IMR-90 (cell line): ENCODE measurements around the gene RHBDF1. TPM values are rescaled to one million over a fixed set of nuclear protein-coding genes. Genes with fewer than 3 reads are reported as not detected.

Experiments used
- ATAC-seq: fragments of 200-7000 bp; cut with Tn5 transposase; 2 replicates; pipeline ENCODE4 v1.9.1; 2020; ENCODE audit warnings: low read depth, mild to moderate bottlenecking, moderate library complexity
- BruUV-seq: library from RNA; stranded (reverse); fragments of 400-500 nt; replicated peaks from 2 replicates; lab custom pipeline; 2021; lab: Mats Ljungman, UMichigan
- CTCF ChIA-PET: fragments of 300-600 bp; formaldehyde crosslinking; extraction: SDS; loops from one replicate; lab custom pipeline; 2021; ENCODE audit warnings: antibody characterized with exemption; lab: Yijun Ruan, JAX
- POLR2A ChIA-PET: fragments of 300-600 bp; sonication (Branson Sonifier 250); formaldehyde crosslinking; loops from one replicate; lab custom pipeline; 2022; ENCODE audit warnings: antibody characterized with exemption; ENCODE audit not compliant: unreplicated experiment; lab: Charles Lee
- DNase-seq: peaks from one replicate; pipeline ENCODE4 v3.0.0; 2013
- H2AFZ ChIP-seq: replicated peaks from 2 replicates; pipeline ENCODE3; 2013; ENCODE audit warnings: low read length, mild to moderate bottlenecking; ENCODE audit not compliant: poor library complexity
- H2AK5ac ChIP-seq: 2 replicates; pipeline ENCODE4 v1.6.1; 2013; ENCODE audit warnings: low read depth, low read length, inconsistent platforms
- H2AK9ac ChIP-seq: replicated peaks from 2 replicates; pipeline ENCODE3; 2013; ENCODE audit warnings: mild to moderate bottlenecking, low read depth, low read length, moderate library complexity; ENCODE audit not compliant: poor library complexity
- H2BK120ac ChIP-seq: 2 replicates; pipeline ENCODE4 v1.6.1; 2013; ENCODE audit warnings: low read depth, low read length, inconsistent platforms
- H2BK15ac ChIP-seq: 3 replicates; pipeline ENCODE4 v1.6.1; 2013; ENCODE audit warnings: low read depth, low read length, inconsistent platforms
- H2BK20ac ChIP-seq: 2 replicates; pipeline ENCODE4 v1.6.1; 2013; ENCODE audit warnings: low read depth, mild to moderate bottlenecking, inconsistent platforms, low read length, moderate library complexity
- H2BK5ac ChIP-seq: 2 replicates; pipeline ENCODE4 v1.6.1; 2013; ENCODE audit warnings: mild to moderate bottlenecking, low read depth, low read length, inconsistent platforms; ENCODE audit not compliant: poor library complexity, severe bottlenecking
- H3K14ac ChIP-seq: replicated peaks from 2 replicates; pipeline ENCODE4 v1.6.1; 2013; ENCODE audit warnings: low read depth, low read length, inconsistent platforms
- H3K18ac ChIP-seq: 2 replicates; pipeline ENCODE4 v1.6.1; 2013; ENCODE audit warnings: low read depth, low read length, control low read depth
- H3K23ac ChIP-seq: 2 replicates; pipeline ENCODE4 v1.6.1; 2013; ENCODE audit warnings: low read depth, low read length, inconsistent platforms
- H3K27ac ChIP-seq: 2 replicates; pipeline ENCODE4 v1.5.1; 2013; ENCODE audit warnings: mild to moderate bottlenecking, control low read depth, low read length; ENCODE audit not compliant: insufficient read depth
- H3K27me3 ChIP-seq: 2 replicates; pipeline ENCODE4 v1.6.1; 2013; ENCODE audit warnings: low read length; ENCODE audit not compliant: control insufficient read depth, insufficient read depth
- H3K36me3 ChIP-seq: 2 replicates; pipeline ENCODE4 v1.6.1; 2013; ENCODE audit warnings: low read length, mixed read lengths; ENCODE audit not compliant: control insufficient read depth, insufficient read depth
- H3K4ac ChIP-seq: 2 replicates; pipeline ENCODE4 v1.6.1; 2013; ENCODE audit warnings: low read depth, low read length, inconsistent platforms
- H3K4me1 ChIP-seq: 2 replicates; pipeline ENCODE4 v1.6.1; 2013; ENCODE audit warnings: low read length, mixed read lengths; ENCODE audit not compliant: control insufficient read depth, insufficient read depth
- H3K4me2 ChIP-seq: 2 replicates; pipeline ENCODE4 v1.6.1; 2013; ENCODE audit warnings: low read depth, mild to moderate bottlenecking, control low read depth, low read length, moderate library complexity
- H3K4me3 ChIP-seq: 2 replicates; pipeline ENCODE4 v1.5.1; 2013; ENCODE audit warnings: low read depth, mild to moderate bottlenecking, control low read depth, low read length, moderate library complexity; ENCODE audit not compliant: insufficient read depth
- H3K56ac ChIP-seq: 2 replicates; pipeline ENCODE4 v1.6.1; 2013; ENCODE audit warnings: low read length, inconsistent platforms; ENCODE audit not compliant: insufficient read depth; ENCODE audit errors: extremely low read depth
- H3K79me1 ChIP-seq, 2 experiments: 2 replicates each; pipeline ENCODE4 v1.6.1; 2013; ENCODE audit warnings: low read length in 2 of 2, inconsistent platforms in 1 of 2, low read depth in 1 of 2
- H3K9ac ChIP-seq: 2 replicates; pipeline ENCODE4 v1.6.1; 2013; ENCODE audit warnings: low read depth, low read length, control low read depth
- H3K9me1 ChIP-seq: 2 replicates; pipeline ENCODE4 v1.6.1; 2013; ENCODE audit warnings: low read length, inconsistent platforms; ENCODE audit not compliant: insufficient read depth
- H3K9me3 ChIP-seq: 2 replicates; pipeline ENCODE4 v1.6.1; 2013; ENCODE audit warnings: low read length; ENCODE audit not compliant: control insufficient read depth, insufficient read depth
- H4K20me1 ChIP-seq: 2 replicates; pipeline ENCODE4 v1.6.1; 2013; ENCODE audit warnings: low read length, inconsistent platforms; ENCODE audit not compliant: insufficient read depth
- H4K5ac ChIP-seq: 2 replicates; pipeline ENCODE4 v1.6.1; 2013; ENCODE audit warnings: mild to moderate bottlenecking, low read depth, low read length, control low read depth
- H4K8ac ChIP-seq, 2 experiments: 2 replicates each; pipeline ENCODE4 v1.6.1; 2013; ENCODE audit warnings: low read depth in 2 of 2, low read length in 2 of 2, control low read depth in 1 of 2, inconsistent platforms in 1 of 2
- H4K91ac ChIP-seq: 2 replicates; pipeline ENCODE4 v1.6.1; 2013; ENCODE audit warnings: low read depth, low read length, inconsistent platforms; ENCODE audit not compliant: insufficient read depth
- MAFK ChIP-seq: IDR thresholded peaks from 2 replicates; pipeline ENCODE4 v1.6.1; 2012; ENCODE audit warnings: low read depth, low read length, improper control_type of control experiment
- MXI1 ChIP-seq: IDR thresholded peaks from 2 replicates; pipeline ENCODE4 v1.6.1; 2012; ENCODE audit warnings: low read depth, mild to moderate bottlenecking, low read length, moderate library complexity, borderline replicate concordance
- WGBS, 2 experiments: methylation state at CpG; one replicate each; pipeline versions ENCODE4 v1.1.5 to v1.1.7; 2013; ENCODE audit warnings: missing lambda C conversion rate in 2 of 2; ENCODE audit not compliant: insufficient read length in 1 of 2; ENCODE audit errors: extremely low coverage in 2 of 2; 5-methylcytosine and 5-hydroxymethylcytosine counted together
- dilution Hi-C: fragments of 300-500 bp; cut with HindIII; formaldehyde crosslinking; loops from one replicate; pipeline ENCODE4 v1.14.3; 2018; ENCODE audit warnings: low sequenced_read_pairs; ENCODE audit not compliant: unreplicated experiment
- in situ Hi-C: fragments of 300-500 bp; cut with MboI; formaldehyde crosslinking; loops from 3 replicates; pipeline ENCODE4 v1.14.3; 2019; ENCODE audit warnings: low sequenced_read_pairs, inconsistent platforms, mixed read lengths
- intact Hi-C: fragments of 100-400 bp; cut with micrococcal nuclease; formaldehyde crosslinking; loops from 2 replicates; pipeline ENCODE4 v1.10.0; 2022
- polyA plus RNA-seq, 3 experiments: library from polyadenylated mRNA; depleted of rRNA; stranded (reverse); fragments of >200 nt; gene quantifications; 2 replicates each; pipeline ENCODE4 v1.2.3, GENCODE V29; 2012; ENCODE audit warnings: low replicate concordance in 1 of 3
- total RNA-seq: library from RNA; depleted of rRNA; stranded (reverse); fragments of >200 nt; gene quantifications from 2 replicates; pipeline ENCODE4 v1.2.3, GENCODE V29; 2012

The RHBDF1 gene
- total and polyA plus RNA-seq, 2 of the 4 experiments (the other 2 are of a cell fraction), result 13.8 to 86.6 TPM

DNA sequence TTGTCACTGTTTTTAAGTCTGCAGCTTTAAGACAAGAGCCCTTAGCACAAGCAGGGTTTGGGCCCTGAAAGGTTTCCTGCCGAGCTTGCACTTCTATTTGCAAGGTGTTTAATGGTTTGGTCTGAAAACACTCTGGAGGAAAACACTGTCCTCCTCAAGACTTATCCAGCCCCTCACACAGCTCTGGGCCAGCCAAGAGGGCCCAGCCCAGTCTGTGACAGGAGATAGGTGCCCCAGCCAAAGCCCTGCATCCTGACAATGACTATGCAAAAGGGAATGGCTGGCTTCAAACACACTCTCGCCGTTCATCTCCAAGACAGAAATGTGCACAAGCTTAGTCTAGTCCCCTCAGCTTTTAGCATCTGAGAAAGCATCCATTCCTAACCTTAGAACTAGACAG is 32.5 kb upstream of the RHBDF1 start:
- WGBS, 2 experiments, result 100% methylated on average over 2 of the region's 3 CpGs; no CpG with 5 or more reads in 1 of the 2 experiments
- CTCF ChIA-PET, result interaction anchor here (0.7 to 2.8 kb wide), 4 partner anchors 8 to 257 kb away, joined by 3 to 11 read pairs (median 4); partner anchors contain the start of gene HBQ1
- ATAC-seq, result no peak
- Histone ChIP-seq H3K23ac (no peak overlapping the region), H3K18ac (no peak overlapping the region), H4K20me1 (peaks cover 14% of the 10 kb centered on the region; the same call in 1 of the 2 replicates), H3K27ac (no peak overlapping the region), H2AK9ac (no peak overlapping the region), H2AFZ (no peak overlapping the region), H4K91ac (no peak overlapping the region), H3K27me3 (no peaks in the 10 kb centered on the region), H3K4ac (no peak overlapping the region), H2BK5ac (no peak overlapping the region), H4K8ac (no peak overlapping the region), H3K9ac (no peak overlapping the region), H2BK20ac (no peak overlapping the region), H3K14ac (no peak overlapping the region), H3K4me3 (no peak overlapping the region), H3K56ac (no peak overlapping the region), H4K5ac (no peak overlapping the region), H2BK15ac (no peak overlapping the region), H3K36me3 (peaks cover 33% of the 10 kb centered on the region), H2BK120ac (no peak overlapping the region), H3K79me1 (peaks cover 3 to 17% of the 10 kb centered on the region in 2 experiments; a peak in 2 of 4 replicates), H3K9me3 (no peaks in the 10 kb centered on the region), H3K9me1 (no peaks in the 10 kb centered on the region), H3K4me2 (no peak overlapping the region), H2AK5ac (no peak overlapping the region), H3K4me1 (no peaks in the 10 kb centered on the region)
- in situ Hi-C loops (loop anchor here (5.0 kb wide), 1 partner anchor 77 kb away; the partner anchor contains the start of gene HBQ1), dilution Hi-C loops (no loop called here), intact Hi-C loops (no loop called here)
- no TSS peak for BruUV-seq
- TF ChIP-seq MXI1, result no peak
- peak; percentile 33; the same call in 1 of the 2 replicates for TF ChIP-seq MAFK
- no peak for DNase-seq
- POLR2A ChIA-PET, result no interaction called here
